Myometrial cell (primary cell): ENCODE measurements around the gene STOM. TPM values are rescaled to one million over a fixed set of nuclear protein-coding genes. Genes with fewer than 3 reads are reported as not detected.

Experiments used
- total RNA-seq: library from RNA; depleted of rRNA; stranded (reverse); fragments of >200 nt; gene quantifications from 2 replicates; pipeline ENCODE4 v1.2.3, GENCODE V29; 2015

The STOM gene
- total RNA-seq: 97.4 and 117 TPM in 2 replicates

GRCh38 chr9:121369595-121370265, at the start of gene STOM:
Gene STOM, minus strand, starts transcription at chr9:121370250. Its CDS starts 63 bp downstream, at chr9:121370187.

Other genes with a start within 250 kb of the STOM start
- gene RAB14, start 168.4 kb downstream of the STOM start, total RNA-seq: 17.0 and 21.4 TPM in 2 replicates
- 354 and 385 TPM in 2 replicates for gene GSN, start 102.1 kb downstream of the STOM start, total RNA-seq
- gene GGTA1, start 129.6 kb upstream of the STOM start, total RNA-seq: not detected in 2 replicates